ENCODE results near the gene RERE. TPM values are rescaled to one million over a fixed set of nuclear protein-coding genes. Genes with fewer than 3 reads are reported as not detected.

RERE gene
- total and polyA plus RNA-seq, 7 donors = 38.8 to 308 (median 99.7) TPM

- Histone ChIP-seq H3K4me1 (peaks cover 52% of the 10 kb centered on the region), H3K27me3 (ENCODE audit: insufficient read depth in 3 of 3, low read length in 2 of 3) (no peaks in the 10 kb centered on the region), H3K9me3 (no peaks in the 10 kb centered on the region), H3K36me3 (ENCODE audit: insufficient read depth in 1 of 2, low read depth in 1 of 2) (peaks cover 0 to 5% of the 10 kb centered on the region in 2 donors), H3K4me3 (peak overlapping the region; percentile 71), H3K27ac (peak overlapping the region; percentile 90)
- WGBS, 3 donors = 22 to 45% (median 27%) methylated on average over 2 of the region's 2 CpGs
- ATAC-seq = no peak
- DNase-seq = no peak
- intact Hi-C loops (cut with DNase I) = loop anchor here (5.0 kb wide), 3 partner anchors 47 to 102 kb away; no protein-coding TSS in a partner anchor
- no peak for TF ChIP-seq CTCF (IDR thresholded peaks at IDR 0.05)
These were observed 292.7 kb downstream of the RERE start for GRCh38 chr1:8524627-8525157.

- H3K27ac ChIP-seq = peak overlapping the region; percentile 90
- no peak for ATAC-seq
- no peak for TF ChIP-seq CTCF (IDR thresholded peaks at IDR 0.05)
These were observed 293.7 kb downstream of the RERE start for GRCh38 chr1:8523666-8524206.

GRCh38 chr1:8520483-8520966, 296.9 kb downstream of the RERE start:
- TF ChIP-seq CTCF (IDR thresholded peaks at IDR 0.05) = no peak
- Histone ChIP-seq H3K36me3 (ENCODE audit: insufficient read depth in 1 of 2, low read depth in 1 of 2) (peaks cover 0 to 5% of the 10 kb centered on the region in 2 donors), H3K4me3 (no peak overlapping the region), H3K27ac (no peak overlapping the region), H3K27me3 (ENCODE audit: insufficient read depth in 3 of 3, low read length in 2 of 3) (no peaks in the 10 kb centered on the region), H3K9me3 (no peaks in the 10 kb centered on the region), H3K4me1 (peaks cover 63% of the 10 kb centered on the region)
- DNase-seq (no peak), ATAC-seq (no peak)
- intact Hi-C loops (cut with DNase I) = no loop called here
- 47 to 69% (median 50%) methylated on average over 6 of the region's 6 CpGs for WGBS, 3 donors

More at GRCh38 chr1:8523666-8524206, 293.7 kb downstream of the RERE start:
- Histone ChIP-seq H3K9me3 (no peaks in the 10 kb centered on the region), H3K36me3 (ENCODE audit: insufficient read depth in 1 of 2, low read depth in 1 of 2) (peaks cover 0 to 5% of the 10 kb centered on the region in 2 donors), H3K4me3 (peak overlapping the region; percentile 71), H3K27me3 (ENCODE audit: insufficient read depth in 3 of 3, low read length in 2 of 3) (no peaks in the 10 kb centered on the region), H3K4me1 (peaks cover 61% of the 10 kb centered on the region)
- no peak for DNase-seq
- intact Hi-C loops (cut with DNase I) = no loop called here
- 47 to 59% (median 51%) methylated on average over 5 of the region's 5 CpGs for WGBS, 3 donors

DNA sequence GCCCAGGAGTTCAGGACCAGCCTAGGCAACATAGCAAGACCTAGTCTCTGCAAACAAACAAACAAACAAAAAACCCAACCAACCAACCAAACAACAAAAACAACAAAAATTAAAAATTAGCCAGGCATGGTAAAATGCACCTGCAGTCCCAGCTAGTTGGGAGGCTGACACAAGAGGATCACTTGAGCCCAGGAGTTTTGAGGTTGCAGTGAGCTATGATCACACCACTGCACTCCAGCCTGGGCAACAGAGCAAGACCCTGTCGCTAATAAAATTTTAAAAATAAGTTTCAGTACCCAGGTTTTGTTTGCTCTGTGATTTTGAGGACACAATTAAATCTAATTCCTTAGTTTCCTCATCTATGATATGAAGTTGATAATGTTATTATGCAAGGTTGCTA, 298.3 kb downstream of the RERE start:
- Histone ChIP-seq H3K4me1 (peaks cover 53% of the 10 kb centered on the region), H3K27me3 (ENCODE audit: insufficient read depth in 3 of 3, low read length in 2 of 3) (no peaks in the 10 kb centered on the region), H3K4me3 (no peak overlapping the region), H3K27ac (no peak overlapping the region), H3K36me3 (ENCODE audit: insufficient read depth in 1 of 2, low read depth in 1 of 2) (peaks cover 0 to 5% of the 10 kb centered on the region in 2 donors), H3K9me3 (no peaks in the 10 kb centered on the region)
- intact Hi-C loops (cut with DNase I) = no loop called here
- DNase-seq (no peak), ATAC-seq (no peak)
- WGBS, 3 donors = 96 to 97% (median 97%) methylated on average over 1 of the region's 1 CpG
- no peak for TF ChIP-seq CTCF (IDR thresholded peaks at IDR 0.05)

DNA sequence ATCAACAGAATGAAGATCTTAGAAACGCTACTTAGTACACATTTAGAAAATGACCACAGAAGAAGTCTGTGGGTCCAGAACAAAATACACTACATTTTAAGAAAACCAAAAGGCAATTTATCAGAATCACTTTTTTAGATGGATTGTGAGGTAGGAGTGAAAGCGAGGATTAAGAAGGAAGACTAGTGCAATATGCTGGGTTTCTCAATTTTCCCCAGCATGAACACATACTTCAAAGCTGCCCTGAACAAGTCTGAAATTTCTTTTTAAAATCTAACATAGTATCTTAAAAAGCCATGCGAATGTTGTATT, 299.0 kb downstream of the RERE start:
- Histone ChIP-seq H3K4me3 (no peak overlapping the region), H3K36me3 (ENCODE audit: insufficient read depth in 1 of 2, low read depth in 1 of 2) (peaks cover 0 to 5% of the 10 kb centered on the region in 2 donors), H3K4me1 (peaks cover 50% of the 10 kb centered on the region), H3K27ac (peak overlapping the region; percentile 17), H3K9me3 (no peaks in the 10 kb centered on the region), H3K27me3 (ENCODE audit: insufficient read depth in 3 of 3, low read length in 2 of 3) (no peaks in the 10 kb centered on the region)
- intact Hi-C loops (cut with DNase I) = no loop called here
- TF ChIP-seq CTCF (IDR thresholded peaks at IDR 0.05) = no peak
- WGBS, 3 donors = 69 to 82% (median 73%) methylated on average over 3 of the region's 3 CpGs
- DNase-seq = no peak
- ATAC-seq = no peak
